Measurements from ENCODE around the gene MYLK.
"Not testable (repeated sequence)": the region's sequence is repeated elsewhere in the genome, so short reads cannot be mapped to it uniquely, and the experiment has no call there.

Gene MYLK, protein sequence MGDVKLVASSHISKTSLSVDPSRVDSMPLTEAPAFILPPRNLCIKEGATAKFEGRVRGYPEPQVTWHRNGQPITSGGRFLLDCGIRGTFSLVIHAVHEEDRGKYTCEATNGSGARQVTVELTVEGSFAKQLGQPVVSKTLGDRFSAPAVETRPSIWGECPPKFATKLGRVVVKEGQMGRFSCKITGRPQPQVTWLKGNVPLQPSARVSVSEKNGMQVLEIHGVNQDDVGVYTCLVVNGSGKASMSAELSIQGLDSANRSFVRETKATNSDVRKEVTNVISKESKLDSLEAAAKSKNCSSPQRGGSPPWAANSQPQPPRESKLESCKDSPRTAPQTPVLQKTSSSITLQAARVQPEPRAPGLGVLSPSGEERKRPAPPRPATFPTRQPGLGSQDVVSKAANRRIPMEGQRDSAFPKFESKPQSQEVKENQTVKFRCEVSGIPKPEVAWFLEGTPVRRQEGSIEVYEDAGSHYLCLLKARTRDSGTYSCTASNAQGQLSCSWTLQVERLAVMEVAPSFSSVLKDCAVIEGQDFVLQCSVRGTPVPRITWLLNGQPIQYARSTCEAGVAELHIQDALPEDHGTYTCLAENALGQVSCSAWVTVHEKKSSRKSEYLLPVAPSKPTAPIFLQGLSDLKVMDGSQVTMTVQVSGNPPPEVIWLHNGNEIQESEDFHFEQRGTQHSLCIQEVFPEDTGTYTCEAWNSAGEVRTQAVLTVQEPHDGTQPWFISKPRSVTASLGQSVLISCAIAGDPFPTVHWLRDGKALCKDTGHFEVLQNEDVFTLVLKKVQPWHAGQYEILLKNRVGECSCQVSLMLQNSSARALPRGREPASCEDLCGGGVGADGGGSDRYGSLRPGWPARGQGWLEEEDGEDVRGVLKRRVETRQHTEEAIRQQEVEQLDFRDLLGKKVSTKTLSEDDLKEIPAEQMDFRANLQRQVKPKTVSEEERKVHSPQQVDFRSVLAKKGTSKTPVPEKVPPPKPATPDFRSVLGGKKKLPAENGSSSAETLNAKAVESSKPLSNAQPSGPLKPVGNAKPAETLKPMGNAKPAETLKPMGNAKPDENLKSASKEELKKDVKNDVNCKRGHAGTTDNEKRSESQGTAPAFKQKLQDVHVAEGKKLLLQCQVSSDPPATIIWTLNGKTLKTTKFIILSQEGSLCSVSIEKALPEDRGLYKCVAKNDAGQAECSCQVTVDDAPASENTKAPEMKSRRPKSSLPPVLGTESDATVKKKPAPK (N-terminal part only)

GRCh38 chr3:123884203-123884831, at the start of gene MYLK:
TSS of gene MYLK (minus strand) at chr3:123884332. CDS start at chr3:123793841, 90,491 bp downstream.
- DNase-seq (ENCODE audit: low read depth, low spot score): peak; percentile 96

DNA sequence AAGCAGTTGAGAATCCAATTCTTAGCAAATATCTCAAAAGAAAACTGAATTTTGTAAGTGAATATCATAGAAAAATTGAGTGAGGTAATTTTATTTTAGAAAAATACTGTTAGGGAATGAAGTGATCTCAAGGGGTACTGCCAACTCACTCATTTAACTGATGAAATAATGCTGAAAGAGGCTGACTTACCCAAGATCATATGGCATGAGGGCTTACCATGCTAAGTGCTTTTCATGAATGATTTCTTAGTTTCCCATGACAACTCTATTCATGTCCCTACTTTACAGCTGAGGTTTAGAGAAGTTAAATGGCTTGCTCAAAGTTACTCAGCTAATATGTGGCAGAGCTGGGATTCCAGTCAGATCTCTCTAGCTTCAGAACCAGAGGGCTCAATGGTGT, 46.3 kb upstream of the MYLK start:
- no peak for DNase-seq (ENCODE audit: low read depth, low spot score)

- DNase-seq (ENCODE audit: low read depth, low spot score): no peak
Measured at GRCh38 chr3:123929325-123929724, 45.2 kb upstream of the MYLK start.

GRCh38 chr3:123926396-123926795, 42.3 kb upstream of the MYLK start:
- DNase-seq (ENCODE audit: low read depth, low spot score): no peak

DNA sequence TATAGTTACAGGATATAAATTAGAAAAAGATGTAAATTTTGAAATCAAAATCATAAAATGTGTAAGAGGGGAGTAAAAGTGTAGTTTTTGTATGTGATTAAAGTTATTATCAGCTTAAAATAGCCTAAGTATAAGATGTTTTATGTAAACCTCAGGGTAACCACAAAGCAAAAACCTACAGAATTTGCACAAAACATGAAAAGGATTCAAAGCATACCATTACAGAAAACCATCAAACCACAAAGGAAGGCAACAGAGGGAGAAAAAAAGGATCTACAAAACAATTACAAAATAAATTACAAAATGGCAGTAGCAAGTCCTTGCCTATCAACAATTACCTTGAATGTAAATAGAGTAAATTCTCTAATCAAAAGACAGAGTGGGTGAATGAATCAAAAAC, 36.7 kb upstream of the MYLK start:
- DNase-seq (ENCODE audit: low read depth, low spot score): no peak

DNA sequence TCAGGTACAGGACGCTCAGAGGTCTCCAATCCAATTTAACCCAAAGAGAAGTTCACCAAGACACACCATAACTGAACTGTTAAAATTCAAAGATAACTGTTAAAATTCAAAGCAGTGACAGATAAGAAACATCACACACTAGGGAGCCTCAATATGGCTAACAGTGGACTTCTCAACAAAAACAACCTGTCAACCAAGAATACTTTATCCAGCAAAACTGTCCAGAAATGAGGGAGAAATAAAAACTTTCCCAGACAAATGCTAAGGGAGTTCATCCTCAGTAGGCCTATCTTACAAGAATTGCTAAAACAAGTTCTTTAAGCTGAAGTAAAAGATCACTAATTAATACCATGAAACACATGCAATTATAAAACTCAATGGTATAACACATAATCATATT, 36.3 kb upstream of the MYLK start:
- DNase-seq (ENCODE audit: low read depth, low spot score): no peak

- DNase-seq (ENCODE audit: low read depth, low spot score): no peak
Measured at GRCh38 chr3:123919353-123919752, 35.2 kb upstream of the MYLK start.

- DNase-seq (ENCODE audit: low read depth, low spot score): no peak
Measured at GRCh38 chr3:123914829-123915228, 30.7 kb upstream of the MYLK start.

DNA sequence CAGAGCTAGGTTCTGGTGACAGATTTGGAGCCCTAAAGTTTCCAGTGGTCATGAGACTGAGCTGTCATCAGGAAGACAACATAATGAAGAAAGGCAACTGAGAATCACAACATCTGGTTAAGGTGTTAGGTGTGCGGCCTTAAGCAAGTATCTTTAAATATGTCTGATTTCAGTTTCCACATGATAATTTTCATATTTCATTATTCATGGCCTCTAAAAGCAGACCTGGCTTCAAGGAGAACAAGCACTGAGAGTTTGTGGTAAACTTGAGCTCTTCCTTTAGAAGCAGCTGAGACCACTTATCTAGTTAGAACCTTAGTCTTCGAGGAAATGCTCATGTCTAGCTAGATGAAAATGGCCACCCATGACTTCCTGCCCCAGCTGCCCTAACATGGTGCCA, 25.7 kb upstream of the MYLK start:
- DNase-seq (ENCODE audit: low read depth, low spot score): no peak

DNA sequence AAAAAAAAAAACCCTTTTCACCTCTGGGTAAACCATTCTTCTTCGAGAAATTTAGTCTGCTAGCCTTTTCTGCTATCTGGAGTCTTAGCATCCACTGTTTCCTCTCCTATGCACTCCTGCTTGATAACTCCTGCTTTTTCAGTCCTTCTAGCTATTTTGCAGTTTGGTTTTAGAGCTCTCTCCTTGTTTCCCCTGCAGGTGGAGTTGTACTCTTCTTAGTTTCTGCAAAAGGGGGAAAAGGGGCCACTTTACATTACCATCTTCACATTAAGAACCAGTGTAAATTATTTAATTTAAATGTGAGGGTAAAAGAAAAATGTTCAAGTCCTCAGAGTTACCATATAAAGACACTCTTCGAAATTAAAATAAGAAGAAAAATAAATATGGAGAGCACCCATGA, 23.6 kb upstream of the MYLK start:
- DNase-seq (ENCODE audit: low read depth, low spot score): no peak

- peak; percentile 13 for DNase-seq (ENCODE audit: low read depth, low spot score)
Measured at GRCh38 chr3:123899300-123899865, 15.3 kb upstream of the MYLK start.

DNA sequence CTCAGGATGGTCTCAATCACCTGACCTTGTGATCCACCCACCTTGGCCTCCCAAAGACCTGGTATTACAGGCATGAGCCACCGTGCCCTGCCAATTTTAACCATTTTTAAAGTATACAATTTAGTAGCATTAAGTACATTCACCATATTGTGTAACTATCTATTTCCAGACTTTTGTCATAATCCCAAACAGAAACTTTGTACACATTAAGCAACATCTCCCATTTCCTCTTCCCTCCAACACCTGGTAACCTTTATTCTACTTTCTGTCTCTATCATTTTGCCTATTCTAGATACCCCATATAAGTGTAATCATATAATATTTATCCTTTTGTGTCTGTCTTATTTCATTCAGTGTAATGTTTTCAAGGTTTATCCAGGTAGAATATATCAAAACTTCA, 8.9 kb upstream of the MYLK start:
- DNase-seq (ENCODE audit: low read depth, low spot score): no peak

DNA sequence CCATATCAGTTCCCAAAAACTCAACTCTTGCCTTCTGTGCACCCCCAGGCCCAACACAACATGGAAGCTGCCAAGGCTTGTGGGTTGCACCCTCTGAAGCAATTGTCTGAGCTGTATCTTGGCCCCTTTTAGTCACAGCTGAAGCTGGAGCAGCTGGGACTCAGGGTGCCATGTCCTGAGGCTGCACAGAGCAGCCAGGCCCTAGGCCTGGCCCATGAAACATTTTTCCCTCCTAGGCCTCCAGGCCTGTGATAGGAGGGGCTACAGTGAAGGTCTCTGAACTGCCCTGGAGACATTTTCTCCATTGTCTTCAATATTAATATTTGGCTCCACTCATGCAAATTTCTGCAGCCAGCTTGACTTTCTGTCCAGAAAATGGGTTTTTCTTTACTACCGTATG, 8.1 kb upstream of the MYLK start:
- no peak for DNase-seq (ENCODE audit: low read depth, low spot score)

DNA sequence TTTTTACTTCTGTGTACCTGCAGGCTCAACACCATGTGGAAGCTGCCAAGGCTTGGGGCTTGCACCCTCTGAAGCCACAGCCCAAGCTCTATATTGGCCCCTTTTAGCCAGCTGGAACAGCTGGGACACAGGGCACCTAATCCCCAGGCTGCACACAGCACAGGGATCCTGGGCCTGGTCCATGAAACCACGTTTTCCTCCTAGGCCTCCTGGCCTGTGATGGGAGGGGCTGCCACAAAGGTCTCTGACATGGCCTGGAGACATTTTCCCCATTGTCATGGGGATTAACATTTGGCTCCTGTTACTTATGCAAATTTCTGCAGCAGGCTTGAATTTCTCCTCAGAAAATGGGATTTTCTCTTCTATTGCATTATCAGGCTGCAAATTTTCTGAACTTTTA, 6.9 kb upstream of the MYLK start:
- DNase-seq (ENCODE audit: low read depth, low spot score): not testable (repeated sequence)

DNA sequence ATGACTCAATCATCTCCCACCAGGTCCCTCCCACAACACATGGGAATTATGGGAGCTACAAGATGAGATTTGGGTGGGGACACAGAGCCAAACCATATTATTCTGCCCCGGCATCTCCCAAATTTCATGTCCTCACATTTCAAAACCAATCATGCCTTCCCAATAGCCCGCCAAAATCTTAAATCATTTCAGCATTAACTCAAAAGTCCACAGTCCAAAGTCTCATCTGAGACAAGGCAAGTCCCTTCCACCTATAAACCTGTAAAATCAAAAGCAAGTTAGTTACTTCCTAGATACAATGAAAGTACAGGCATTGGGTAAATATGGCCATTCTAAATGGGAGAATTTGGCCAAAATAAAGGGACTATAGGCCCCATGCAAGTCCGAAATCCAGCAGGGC, 6.0 kb upstream of the MYLK start:
- not testable (repeated sequence) for DNase-seq (ENCODE audit: low read depth, low spot score)

GRCh38 chr3:123884993-123885392, 861 bp upstream of the MYLK start:
- DNase-seq (ENCODE audit: low read depth, low spot score): no peak

DNA sequence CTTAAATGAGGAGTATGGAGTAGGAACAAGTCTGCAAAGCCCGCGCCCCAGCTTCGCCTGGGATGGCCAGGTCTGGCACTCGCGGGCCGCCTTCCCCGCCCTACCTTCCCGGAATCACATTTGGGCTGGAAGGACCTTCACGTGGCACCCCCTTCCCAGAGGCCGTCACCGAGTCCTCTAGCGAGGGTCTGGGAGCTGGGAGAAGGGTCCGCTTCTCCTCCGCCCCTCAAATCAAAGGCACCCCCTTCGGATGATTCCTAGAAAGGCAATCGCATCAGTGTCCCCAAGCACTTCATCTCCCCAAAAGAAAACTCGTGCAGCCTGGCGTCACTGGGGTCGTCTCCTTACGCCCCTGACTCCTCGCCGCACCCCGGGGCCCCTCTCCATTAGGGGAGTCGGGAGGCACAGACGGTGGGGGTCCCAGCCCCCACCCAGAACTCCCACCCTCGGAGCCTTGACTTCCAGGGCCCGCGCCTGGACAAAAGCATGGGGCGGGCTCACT, 380 bp downstream of the MYLK start:
- DNase-seq (ENCODE audit: low read depth, low spot score): peak; percentile 73

DNA sequence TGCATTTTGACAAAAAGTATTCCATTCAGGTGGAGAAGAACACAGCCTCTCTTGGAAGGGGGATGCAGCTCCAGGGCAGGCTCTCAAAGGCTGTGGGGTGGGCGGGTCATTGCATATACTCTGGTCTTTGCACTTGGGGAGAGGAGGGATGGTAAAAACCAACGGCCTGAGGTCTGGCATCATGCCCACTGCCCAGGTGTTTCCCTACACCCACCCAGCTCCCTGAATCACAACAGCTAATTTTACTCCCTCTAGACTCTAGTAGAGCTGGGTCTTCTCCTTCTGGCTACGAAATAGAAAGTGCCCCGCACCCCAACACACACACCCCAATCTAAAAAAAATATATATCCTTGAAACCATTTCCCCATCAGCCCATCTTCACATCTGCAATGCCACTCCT, 1.0 kb downstream of the MYLK start:
- no peak for DNase-seq (ENCODE audit: low read depth, low spot score)

DNA sequence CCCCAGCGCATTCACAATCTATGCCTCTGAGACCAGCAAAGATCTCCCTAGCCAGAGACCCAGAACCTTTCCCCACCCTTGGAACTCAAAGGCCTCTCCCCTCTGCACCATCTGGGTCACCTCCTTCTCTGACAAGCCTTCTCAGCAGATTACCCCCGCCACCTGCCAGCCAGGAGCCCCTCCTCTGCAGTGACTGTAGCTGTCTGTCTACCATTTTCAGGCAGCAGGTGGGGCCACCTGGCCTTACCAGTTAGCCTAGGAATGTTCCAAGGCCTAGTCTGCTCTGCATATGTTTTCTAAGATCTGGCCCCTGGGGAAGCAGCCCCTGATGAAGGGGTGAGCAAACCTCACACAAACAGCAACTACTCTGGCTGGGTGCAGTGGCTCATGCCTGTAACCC, 2.4 kb downstream of the MYLK start:
- DNase-seq (ENCODE audit: low read depth, low spot score): peak; percentile 9

GRCh38 chr3:123880998-123881561, 3.1 kb downstream of the MYLK start:
- peak; percentile 31 for DNase-seq (ENCODE audit: low read depth, low spot score)

- DNase-seq (ENCODE audit: low read depth, low spot score): no peak
Measured at GRCh38 chr3:123878807-123879206, 5.3 kb downstream of the MYLK start.
